SU-DHL-6 (cell line): ENCODE results near the gene CCDC85C.

Source experiments
- CTCF ChIP-seq: fragments of 200-600 bp; sonication (generic); IDR thresholded peaks from one replicate; pipeline ENCODE4 v1.5.1; 2017; ENCODE audit warnings: antibody characterized with exemption, mild to moderate bottlenecking, low read length, moderate library complexity; ENCODE audit not compliant: insufficient read depth, poor library complexity, severe bottlenecking
- EZH2phosphoT487 ChIP-seq: fragments of 200-600 bp; sonication (generic), shearing (Covaris generic); conservative IDR thresholded peaks from 2 replicates; pipeline ENCODE4 v1.6.1; 2018; ENCODE audit warnings: mild to moderate bottlenecking, antibody characterized with exemption, low read length, moderate library complexity, mixed read lengths

- TF ChIP-seq CTCF: no peak
- TF ChIP-seq EZH2phosphoT487: no peak
These were observed 13.1 kb downstream of the CCDC85C start for GRCh38 chr14:99590746-99591555.
